HEK293T (cell line): ENCODE data around the gene TENT4A.

ENCODE experiments used
- CTCF ChIA-PET: fragments of 350-600 bp; formaldehyde crosslinking; extraction: SDS; loops from one replicate; lab custom pipeline; 2021; ENCODE audit warnings: antibody characterized with exemption, inconsistent platforms; lab: Yijun Ruan, JAX
- POLR2A ChIA-PET: fragments of 350-600 bp; formaldehyde crosslinking; extraction: SDS; loops from one replicate; lab custom pipeline; 2020; ENCODE audit warnings: antibody characterized with exemption, inconsistent platforms; lab: Yijun Ruan, JAX
- DNase-seq: peaks from one replicate; pipeline ENCODE4 v3.0.0; 2012; ENCODE audit warnings: mixed read lengths; ENCODE audit errors: extremely low spot score
- ARNT ChIP-seq: fragments of 450-650 bp; IDR thresholded peaks from 2 replicates; pipeline ENCODE4 v1.6.1; 2017; ENCODE audit warnings: mild to moderate bottlenecking
- BHLHE40 ChIP-seq: fragments of 450-650 bp; IDR thresholded peaks from 2 replicates; pipeline ENCODE4 v1.6.1; 2016; ENCODE audit warnings: mild to moderate bottlenecking, moderate library complexity, borderline replicate concordance
- CTBP1 ChIP-seq: fragments of 450-650 bp; IDR thresholded peaks from 2 replicates; pipeline ENCODE4 v1.6.1; 2016; ENCODE audit warnings: borderline replicate concordance
- ELF4 ChIP-seq: fragments of 450-650 bp; IDR thresholded peaks from 2 replicates; pipeline ENCODE4 v1.6.1; 2017; ENCODE audit warnings: antibody characterized with exemption
- FOXA1 ChIP-seq: fragments of 450-650 bp; IDR thresholded peaks from 2 replicates; pipeline ENCODE4 v1.6.1; 2016; ENCODE audit warnings: mild to moderate bottlenecking
- FOXK2 ChIP-seq: fragments of 450-650 bp; IDR thresholded peaks from 2 replicates; pipeline ENCODE4 v1.6.1; 2016; ENCODE audit warnings: mild to moderate bottlenecking
- FOXM1 ChIP-seq: fragments of 450-650 bp; IDR thresholded peaks from 2 replicates; pipeline ENCODE4 v1.6.1; 2017; ENCODE audit warnings: mild to moderate bottlenecking, borderline replicate concordance
- HDGF ChIP-seq: fragments of 450-650 bp; IDR thresholded peaks from 2 replicates; pipeline ENCODE4 v1.6.1; 2017; ENCODE audit warnings: antibody characterized with exemption, borderline replicate concordance
- L3MBTL2 ChIP-seq: fragments of 450-650 bp; conservative IDR thresholded peaks from 2 replicates; pipeline ENCODE4 v1.6.1; 2016; ENCODE audit warnings: mild to moderate bottlenecking
- LEF1 ChIP-seq: fragments of 450-650 bp; IDR thresholded peaks from 2 replicates; pipeline ENCODE4 v1.6.1; 2017; ENCODE audit warnings: mild to moderate bottlenecking, borderline replicate concordance
- NFRKB ChIP-seq: fragments of 450-650 bp; IDR thresholded peaks from 2 replicates; pipeline ENCODE4 v1.6.1; 2016; ENCODE audit warnings: mild to moderate bottlenecking, moderate library complexity
- PKNOX1 ChIP-seq: fragments of 450-650 bp; IDR thresholded peaks from 2 replicates; pipeline ENCODE4 v1.6.1; 2016
- SP1 ChIP-seq: fragments of 450-650 bp; IDR thresholded peaks from 2 replicates; pipeline ENCODE4 v1.6.1; 2017
- SUZ12 ChIP-seq: fragments of 450-650 bp; IDR thresholded peaks from 2 replicates; pipeline ENCODE4 v1.6.1; 2016; ENCODE audit warnings: mild to moderate bottlenecking
- TARDBP ChIP-seq: fragments of 450-650 bp; IDR thresholded peaks from 2 replicates; pipeline ENCODE4 v1.6.1; 2016
- ZNF384 ChIP-seq: fragments of 450-650 bp; IDR thresholded peaks from 2 replicates; pipeline ENCODE4 v1.6.1; 2016

The TENT4A gene

GRCh38 chr5:6726006-6726405 lies 12.8 kb downstream of the TENT4A start:
- TF ChIP-seq PKNOX1 (no peak), SUZ12 (no peak), FOXM1 (no peak), TARDBP (no peak), SP1 (no peak), L3MBTL2 (no peak)
- DNase-seq, result no peak
- POLR2A ChIA-PET, result no interaction called here
- CTCF ChIA-PET, result no interaction called here

- TF ChIP-seq FOXM1 (no peak), SUZ12 (no peak), TARDBP (no peak), FOXA1 (no peak), L3MBTL2 (no peak), LEF1 (no peak), ARNT (no peak), PKNOX1 (no peak)
- DNase-seq, result no peak
- CTCF ChIA-PET, result no interaction called here
- POLR2A ChIA-PET, result interaction anchor here (1.7 kb wide), 1 partner anchor 94 kb away, joined by 5 read pairs; the partner anchor contains the start of genes NSUN2 and SRD5A1
These were observed 14.0 kb downstream of the TENT4A start for GRCh38 chr5:6727231-6727630.

- ChIA-PET POLR2A (interaction anchor here (0.6 to 1.7 kb wide), 2 partner anchors 12 to 95 kb away, joined by 3 to 5 read pairs; partner anchors contain the start of genes NSUN2 and SRD5A1), CTCF (interaction anchor here (1.1 kb wide), 1 partner anchor 15 kb away, joined by 3 read pairs; no protein-coding TSS in a partner anchor)
- TF ChIP-seq NFRKB (no peak), PKNOX1 (no peak), FOXA1 (no peak), CTBP1 (no peak), LEF1 (no peak), ELF4 (no peak), SP1 (no peak), BHLHE40 (no peak), SUZ12 (no peak), TARDBP (no peak), HDGF (no peak), ARNT (no peak), FOXM1 (no peak), FOXK2 (no peak), L3MBTL2 (no peak), ZNF384 (no peak)
- DNase-seq, result no peak
These were observed 15.0 kb downstream of the TENT4A start for GRCh38 chr5:6728011-6728794.

GRCh38 chr5:6728795-6729183 lies 15.6 kb downstream of the TENT4A start:
- CTCF ChIA-PET, result interaction anchor here (1.1 kb wide), 1 partner anchor 15 kb away, joined by 3 read pairs; no protein-coding TSS in a partner anchor
- no peak for DNase-seq
- TF ChIP-seq CTBP1 (no peak), BHLHE40 (no peak), FOXK2 (no peak), ARNT (no peak), HDGF (no peak), SUZ12 (no peak), PKNOX1 (no peak), TARDBP (no peak), FOXA1 (no peak), SP1 (no peak), NFRKB (no peak), ZNF384 (no peak), L3MBTL2 (no peak)
- POLR2A ChIA-PET, result interaction anchor here (1.7 kb wide), 1 partner anchor 96 kb away, joined by 5 read pairs; the partner anchor contains the start of genes NSUN2 and SRD5A1

- no peak for DNase-seq
- CTCF ChIA-PET, result no interaction called here
These were observed 16.4 kb downstream of the TENT4A start for GRCh38 chr5:6729386-6730310.

More at GRCh38 chr5:6729386-6730310, 16.4 kb downstream of the TENT4A start:
- POLR2A ChIA-PET, result interaction anchor here (1.5 kb wide), 1 partner anchor 15 kb away, joined by 4 read pairs; no protein-coding TSS in a partner anchor
- TF ChIP-seq SUZ12 (no peak), FOXK2 (no peak), TARDBP (no peak), L3MBTL2 (no peak), BHLHE40 (no peak), LEF1 (no peak), PKNOX1 (no peak), ELF4 (no peak)
